Fibroblast of mammary gland (primary cell): ENCODE measurements around the gene C9orf78.
A peak's percentile ranks its signal among the peaks of the same experiment; 100 is the strongest.

Source experiments
- DNase-seq: peaks from one replicate; pipeline ENCODE4 v3.0.0-alpha.2; 2010; ENCODE audit warnings: low read depth
- H3K4me3 ChIP-seq: 2 replicates; pipeline ENCODE4 v1.5.1; 2011; ENCODE audit warnings: low read depth, mild to moderate bottlenecking, low read length, moderate library complexity; ENCODE audit not compliant: control insufficient read depth
- CTCF ChIP-seq: conservative IDR thresholded peaks from 2 replicates; pipeline ENCODE4 v1.5.1; 2011; ENCODE audit warnings: low read depth, low read length, inconsistent platforms; ENCODE audit not compliant: control insufficient read depth, insufficient read depth

C9orf78 gene

GRCh38 chr9:129828969-129829368, 6.1 kb downstream of the C9orf78 start:
- no peak for DNase-seq
- no peak for TF ChIP-seq CTCF
- H3K4me3 ChIP-seq: no peak overlapping the region

- H3K4me3 ChIP-seq: no peak overlapping the region
- TF ChIP-seq CTCF: no peak
- DNase-seq: no peak
These were observed 7.0 kb downstream of the C9orf78 start for GRCh38 chr9:129828051-129828450.

- no peak overlapping the region for H3K4me3 ChIP-seq
- DNase-seq: no peak
- no peak for TF ChIP-seq CTCF
These were observed 8.3 kb downstream of the C9orf78 start for GRCh38 chr9:129826759-129827158.

- no peak overlapping the region for H3K4me3 ChIP-seq
- TF ChIP-seq CTCF: no peak
- peak; percentile 32 for DNase-seq
These were observed 8.7 kb downstream of the C9orf78 start for GRCh38 chr9:129826344-129826743.

GRCh38 chr9:129823935-129824601, 11.0 kb downstream of the C9orf78 start, which contains the start of gene TOR1A:
TOR1A (minus strand) TSS chr9:129824136; CDS start chr9:129824085, 51 bp downstream.
- no peak for TF ChIP-seq CTCF
- DNase-seq: peak; percentile 94
- H3K4me3 ChIP-seq: peak within 1 kb of the TSS; percentile 69

GRCh38 chr9:129823542-129823934, 11.5 kb downstream of the C9orf78 start:
- TF ChIP-seq CTCF: no peak
- peak overlapping the region; percentile 69 for H3K4me3 ChIP-seq

More at GRCh38 chr9:129823542-129823934, 11.5 kb downstream of the C9orf78 start:
- no peak for DNase-seq
